Measurements from ENCODE around the gene COX6A2. TPM values are rescaled to one million over a fixed set of nuclear protein-coding genes. Genes with fewer than 3 reads are reported as not detected.

COX6A2 gene
- polyA plus RNA-seq (not detected in 3 replicates), polyA minus RNA-seq (not detected in 3 replicates)
- polyA plus RNA-seq (2011; ENCODE audit: low read depth), result not detected
- polyA plus RNA-seq (2011; cell fraction: cytosol; rRNA removed), result not detected in 2 replicates
- not detected in 2 replicates for polyA plus RNA-seq (2011; cell fraction: nucleus; rRNA removed)
- not detected in 2 replicates for polyA plus RNA-seq (2012; ENCODE audit: low replicate concordance)
- not detected for polyA minus RNA-seq (2011; cell fraction: cytosol; rRNA and poly(A)+ RNA removed)
- not detected in 2 replicates for polyA minus RNA-seq (2011; cell fraction: nucleus; rRNA and poly(A)+ RNA removed)

GRCh38 chr16:31428279-31428597 lies at the start of gene COX6A2:
TSS of gene COX6A2 (minus strand) at chr16:31428360. CDS start at chr16:31428325, 35 bp downstream.
- Histone ChIP-seq H3K9me3 (ENCODE audit: control insufficient read depth, low read depth, low read length) (no peaks in the 10 kb centered on the region), H2AFZ (ENCODE audit: control insufficient read depth, low read length) (peak within 1 kb of the TSS; percentile 33), H3K4me2 (ENCODE audit: control insufficient read depth, extremely low read depth, insufficient read depth, low read depth, low read length) (peak within 1 kb of the TSS; percentile 41), H3K9ac (ENCODE audit: control insufficient read depth, extremely low read depth, insufficient read depth, low read length) (no peak within 1 kb of the TSS), H3K4me1 (ENCODE audit: control insufficient read depth, extremely low read depth, insufficient read depth, low read length) (peaks cover 4% of the 10 kb centered on the region), H3K79me2 (ENCODE audit: control insufficient read depth, insufficient read depth, low read length) (no peaks in the 10 kb centered on the region), H3K27me3 (ENCODE audit: control insufficient read depth, extremely low read depth, insufficient read depth, low read length) (peaks cover 3% of the 10 kb centered on the region), H3K27ac (ENCODE audit: control insufficient read depth, insufficient read depth, low read length) (no peak within 1 kb of the TSS), H3K36me3 (ENCODE audit: control insufficient read depth in 2 of 2, extremely low read depth in 1 of 2, insufficient read depth in 2 of 2, low read length in 2 of 2) (no peaks in the 10 kb centered on the region), H3K4me3 (ENCODE audit: control insufficient read depth in 2 of 3, extremely low read depth in 1 of 3, insufficient read depth in 2 of 3, low read depth in 1 of 3, low read length in 3 of 3) (peak within 1 kb of the TSS in 1 of 3 experiments; percentile 16), H4K20me1 (ENCODE audit: control insufficient read depth, extremely low read depth, insufficient read depth, low read length) (no peaks in the 10 kb centered on the region), H3K9me1 (ENCODE audit: control insufficient read depth, extremely low read depth, insufficient read depth, low read length) (no peaks in the 10 kb centered on the region)
- FAIRE-seq, result no peak
- dilution Hi-C loops (cut with MboI; ENCODE audit: extremely low pct_ligation_motif_present, low sequenced_read_pairs), result no loop called here
- TF ChIP-seq, protein P1, sequence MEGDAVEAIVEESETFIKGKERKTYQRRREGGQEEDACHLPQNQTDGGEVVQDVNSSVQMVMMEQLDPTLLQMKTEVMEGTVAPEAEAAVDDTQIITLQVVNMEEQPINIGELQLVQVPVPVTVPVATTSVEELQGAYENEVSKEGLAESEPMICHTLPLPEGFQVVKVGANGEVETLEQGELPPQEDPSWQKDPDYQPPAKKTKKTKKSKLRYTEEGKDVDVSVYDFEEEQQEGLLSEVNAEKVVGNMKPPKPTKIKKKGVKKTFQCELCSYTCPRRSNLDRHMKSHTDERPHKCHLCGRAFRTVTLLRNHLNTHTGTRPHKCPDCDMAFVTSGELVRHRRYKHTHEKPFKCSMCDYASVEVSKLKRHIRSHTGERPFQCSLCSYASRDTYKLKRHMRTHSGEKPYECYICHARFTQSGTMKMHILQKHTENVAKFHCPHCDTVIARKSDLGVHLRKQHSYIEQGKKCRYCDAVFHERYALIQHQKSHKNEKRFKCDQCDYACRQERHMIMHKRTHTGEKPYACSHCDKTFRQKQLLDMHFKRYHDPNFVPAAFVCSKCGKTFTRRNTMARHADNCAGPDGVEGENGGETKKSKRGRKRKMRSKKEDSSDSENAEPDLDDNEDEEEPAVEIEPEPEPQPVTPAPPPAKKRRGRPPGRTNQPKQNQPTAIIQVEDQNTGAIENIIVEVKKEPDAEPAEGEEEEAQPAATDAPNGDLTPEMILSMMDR (optimal IDR thresholded peaks at IDR 0.05 in 1 of 3, IDR thresholded peaks at IDR 0.05 in 1 of 3, conservative IDR thresholded peaks at IDR 0.05 in 1 of 3; ENCODE audit: extremely low read depth in 1 of 3, insufficient read depth in 2 of 3, low read length in 3 of 3), result no peak
- no peak for TF ChIP-seq EZH2 (IDR thresholded peaks at IDR 0.05; ENCODE audit: low read length)
- DNase-seq (ENCODE audit: low read depth, low spot score), result no peak

GRCh38 chr16:31477220-31478216 lies 49.4 kb upstream of the COX6A2 start:
- H3K27me3 ChIP-seq (ENCODE audit: control insufficient read depth, extremely low read depth, insufficient read depth, low read length), result no peaks in the 10 kb centered on the region
- H3K4me1 ChIP-seq (ENCODE audit: control insufficient read depth, extremely low read depth, insufficient read depth, low read length), result peaks cover 2% of the 10 kb centered on the region
- H3K4me2 ChIP-seq (ENCODE audit: control insufficient read depth, extremely low read depth, insufficient read depth, low read depth, low read length), result peak overlapping the region; percentile 32
- H3K79me2 ChIP-seq (ENCODE audit: control insufficient read depth, insufficient read depth, low read length), result no peaks in the 10 kb centered on the region
- H4K20me1 ChIP-seq (ENCODE audit: control insufficient read depth, extremely low read depth, insufficient read depth, low read length), result no peaks in the 10 kb centered on the region
- H3K36me3 ChIP-seq (ENCODE audit: control insufficient read depth in 2 of 2, extremely low read depth in 1 of 2, insufficient read depth in 2 of 2, low read length in 2 of 2), result peaks cover 0 to 3% of the 10 kb centered on the region in 2 experiments
- TF ChIP-seq, protein P1 (optimal IDR thresholded peaks at IDR 0.05 in 1 of 3, IDR thresholded peaks at IDR 0.05 in 1 of 3, conservative IDR thresholded peaks at IDR 0.05 in 1 of 3; ENCODE audit: extremely low read depth in 1 of 3, insufficient read depth in 2 of 3, low read length in 3 of 3), result no peak
- no peak for TF ChIP-seq EZH2 (IDR thresholded peaks at IDR 0.05; ENCODE audit: low read length)
- H3K27ac ChIP-seq (ENCODE audit: control insufficient read depth, insufficient read depth, low read length), result no peak overlapping the region
- H3K9ac ChIP-seq (ENCODE audit: control insufficient read depth, extremely low read depth, insufficient read depth, low read length), result no peak overlapping the region
- DNase-seq (ENCODE audit: low read depth, low spot score) (no peak), FAIRE-seq (no peak)
- no peaks in the 10 kb centered on the region for H3K9me1 ChIP-seq (ENCODE audit: control insufficient read depth, extremely low read depth, insufficient read depth, low read length)
- dilution Hi-C loops (cut with MboI; ENCODE audit: extremely low pct_ligation_motif_present, low sequenced_read_pairs), result no loop called here
- peak overlapping the region; percentile 30 for H2AFZ ChIP-seq (ENCODE audit: control insufficient read depth, low read length)
- H3K4me3 ChIP-seq (ENCODE audit: control insufficient read depth in 2 of 3, extremely low read depth in 1 of 3, insufficient read depth in 2 of 3, low read depth in 1 of 3, low read length in 3 of 3), result peak overlapping the region in 1 of 3 experiments; percentile 1
- H3K9me3 ChIP-seq (ENCODE audit: control insufficient read depth, low read depth, low read length), result no peaks in the 10 kb centered on the region

Data from keratinocyte (primary cell).